Small intestine (tissue), 7 donors: ENCODE data around the gene PPP1R18. TPM values are rescaled to one million over a fixed set of nuclear protein-coding genes. Genes with fewer than 3 reads are reported as not detected.
A peak's percentile ranks its signal among the peaks of the same experiment; 100 is the strongest.
"Not testable (repeated sequence)": the region's sequence is repeated elsewhere in the genome, so short reads cannot be mapped to it uniquely, and the experiment has no call there.

Experiments used
- DNase-seq, 2 donors: peaks; one replicate each; pipeline versions ENCODE4 v3.0.0 to v3.0.0-alpha.2; 2013
- FAIRE-seq: peaks from 2 replicates; lab custom pipeline; 2012; peaks lifted over from hg19 to GRCh38; lab: Jason Lieb, UNC
- H3K27ac ChIP-seq, 3 donors: one replicate each; pipeline ENCODE4 v1.5.1; 2013; ENCODE audit warnings: low read length in 2 of 3, mild to moderate bottlenecking in 2 of 3, control low read depth in 1 of 3, inconsistent platforms in 1 of 3, low read depth in 1 of 3, moderate library complexity in 1 of 3
- H3K27me3 ChIP-seq, 3 donors: one replicate each; pipeline ENCODE4 v1.6.1; 2013; ENCODE audit warnings: low read length in 3 of 3, inconsistent platforms in 1 of 3; ENCODE audit not compliant: control insufficient read depth in 3 of 3, insufficient read depth in 3 of 3
- H3K36me3 ChIP-seq, 3 donors: one replicate each; pipeline ENCODE4 v1.6.1; 2013; ENCODE audit warnings: low read length in 3 of 3, inconsistent platforms in 1 of 3, low read depth in 1 of 3, mild to moderate bottlenecking in 1 of 3, moderate library complexity in 1 of 3; ENCODE audit not compliant: control insufficient read depth in 3 of 3, insufficient read depth in 2 of 3
- H3K4me1 ChIP-seq, 3 donors: one replicate each; pipeline ENCODE4 v1.6.1; 2013; ENCODE audit warnings: low read length in 2 of 3, inconsistent platforms in 1 of 3, low read depth in 1 of 3, mild to moderate bottlenecking in 1 of 3, moderate library complexity in 1 of 3; ENCODE audit not compliant: control insufficient read depth in 3 of 3, insufficient read depth in 2 of 3
- H3K4me3 ChIP-seq, 3 donors: one replicate each; pipeline ENCODE4 v1.5.1; 2013; ENCODE audit warnings: low read length in 3 of 3, control low read depth in 1 of 3, inconsistent platforms in 1 of 3, low read depth in 1 of 3, mild to moderate bottlenecking in 1 of 3, moderate library complexity in 1 of 3
- H3K9me3 ChIP-seq, 2 donors: one replicate each; pipeline ENCODE4 v1.6.1; 2013; ENCODE audit warnings: low read depth in 1 of 2, low read length in 1 of 2; ENCODE audit not compliant: control insufficient read depth in 2 of 2, insufficient read depth in 1 of 2
- WGBS, 3 donors: extraction: QIAGEN DNeasy Blood & Tissue Kit; methylation state at CpG; one replicate each; pipeline ENCODE4 v1.1.7; 2013; 5-methylcytosine and 5-hydroxymethylcytosine counted together
- polyA plus RNA-seq, 4 donors: library from polyadenylated mRNA; stranded (reverse) in 3 of 4; unstranded in 1 of 4; fragments of 200-250 nt in 3 of 4; fragments of 120-200 nt in 1 of 4; gene quantifications; one replicate each; pipeline versions ENCODE4 v1.2.1 to v1.2.3, GENCODE V29; 2013
- donor health status: healthy with polysubstance abuse.
- donor health status: control.
- donor health status: control.
- donor health status: Bipolar disorder and iron deficiency.
- donor health status: healthy.

The PPP1R18 gene
- polyA plus RNA-seq, 4 donors: 10.1 to 22.7 (median 17.9) TPM

GRCh38 chr6:30722025-30722279 is 35.5 kb upstream of the PPP1R18 start:
- H3K4me1 ChIP-seq: not testable (repeated sequence)

DNA sequence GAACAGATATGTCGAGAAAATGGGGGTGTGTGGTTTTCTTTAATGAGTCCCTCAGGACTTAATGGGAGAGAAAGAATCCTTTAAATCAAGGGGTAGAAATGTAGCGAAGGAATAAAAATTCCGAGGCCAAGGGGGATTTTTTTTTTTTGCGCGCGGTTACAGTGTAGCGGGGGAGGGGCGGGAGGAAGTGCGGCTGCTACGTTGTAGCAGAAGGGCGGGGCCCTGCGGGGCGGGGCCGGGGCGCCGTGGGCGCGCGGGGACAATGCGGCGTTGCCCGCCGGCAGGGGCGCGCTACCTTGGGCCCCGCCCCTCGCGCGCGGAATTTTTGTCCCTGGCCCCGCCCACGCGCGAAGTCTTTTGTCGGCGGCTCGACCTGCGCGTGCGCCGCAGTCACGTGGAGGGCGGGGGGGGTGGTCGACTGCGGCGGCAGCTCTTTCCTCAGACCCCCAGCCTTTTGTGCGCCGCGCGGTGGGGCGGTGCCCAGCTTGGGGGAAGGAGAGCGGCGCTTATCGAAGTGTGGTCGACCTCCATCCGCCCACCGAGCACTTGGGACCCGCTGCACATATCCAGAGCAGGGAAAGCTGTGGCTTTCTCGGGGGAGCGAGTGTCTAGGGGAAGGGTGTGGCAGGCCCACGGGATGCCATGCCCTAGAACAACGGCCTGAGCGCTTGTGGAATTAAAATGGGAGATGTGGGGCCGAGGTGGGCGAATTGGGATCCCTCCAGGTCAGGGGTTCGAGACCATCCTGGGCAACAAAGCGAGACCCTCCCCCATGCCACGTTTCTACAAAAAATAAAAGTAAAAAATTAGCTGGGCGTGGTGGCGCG is 35.0 kb upstream of the PPP1R18 start:
- DNase-seq (peak; percentile 87 to 97), FAIRE-seq (no peak)
- peaks cover 0 to 7% (median 0%) of the 10 kb centered on the region in 3 donors for H3K4me1 ChIP-seq
- H3K27me3 ChIP-seq: no peaks in the 10 kb centered on the region
- H3K27ac ChIP-seq: peak overlapping the region; percentile 88 to 97 (median 92)
- H3K36me3 ChIP-seq: peaks cover 0 to 42% (median 16%) of the 10 kb centered on the region in 3 donors
- H3K9me3 ChIP-seq: no peaks in the 10 kb centered on the region
- peak overlapping the region; percentile 80 to 96 (median 92) for H3K4me3 ChIP-seq
- 1 to 2% (median 1%) methylated on average over 51 to 71 of the region's 71 CpGs for WGBS, 3 donors

More at GRCh38 chr6:30722025-30722279, 35.5 kb upstream of the PPP1R18 start:
- Histone ChIP-seq H3K4me3 (peak overlapping the region; percentile 39 to 78 (median 73)), H3K36me3 (peaks cover 0 to 45% (median 16%) of the 10 kb centered on the region in 3 donors), H3K27ac (peak overlapping the region; percentile 74 to 94 (median 91))
- H3K27me3 ChIP-seq, H3K9me3 ChIP-seq, DNase-seq, FAIRE-seq: not testable (repeated sequence)
- WGBS, 3 donors: 5 to 7% (median 6%) methylated on average over 10 of the region's 10 CpGs

DNA sequence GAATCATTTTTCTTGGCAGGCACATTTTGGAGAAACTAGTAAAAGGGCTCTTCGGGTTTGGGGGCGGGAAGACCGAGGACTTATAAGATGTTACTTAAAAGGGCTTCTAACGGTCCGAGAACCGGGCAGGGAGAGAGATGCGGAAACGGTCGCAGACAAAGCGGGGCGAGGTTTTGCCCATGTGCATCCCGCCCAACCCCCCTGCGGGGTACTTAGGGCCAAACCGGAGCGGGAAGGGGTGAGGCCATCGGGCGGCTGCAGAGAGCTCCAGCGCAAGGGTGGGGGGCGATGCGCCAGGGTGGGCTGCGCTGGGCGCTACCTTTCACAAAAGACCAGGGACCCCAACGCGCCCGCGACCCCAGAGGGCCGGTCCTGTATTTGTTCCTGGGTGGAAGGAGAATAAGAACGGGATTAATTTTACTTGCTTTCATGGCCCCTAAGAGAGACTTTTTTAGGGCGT is 34.3 kb upstream of the PPP1R18 start:
- FAIRE-seq (no peak), DNase-seq (peak; percentile 66 to 76)
- Histone ChIP-seq H3K27me3 (no peaks in the 10 kb centered on the region), H3K36me3 (peaks cover 0 to 35% (median 12%) of the 10 kb centered on the region in 3 donors), H3K4me1 (peaks cover 0 to 8% (median 0%) of the 10 kb centered on the region in 3 donors), H3K4me3 (peak overlapping the region; percentile 80 to 96 (median 92)), H3K27ac (peak overlapping the region; percentile 88 to 97 (median 92)), H3K9me3 (no peaks in the 10 kb centered on the region)
- 0 to 1% (median 0%) methylated on average over 27 to 29 of the region's 29 CpGs for WGBS, 3 donors

DNA sequence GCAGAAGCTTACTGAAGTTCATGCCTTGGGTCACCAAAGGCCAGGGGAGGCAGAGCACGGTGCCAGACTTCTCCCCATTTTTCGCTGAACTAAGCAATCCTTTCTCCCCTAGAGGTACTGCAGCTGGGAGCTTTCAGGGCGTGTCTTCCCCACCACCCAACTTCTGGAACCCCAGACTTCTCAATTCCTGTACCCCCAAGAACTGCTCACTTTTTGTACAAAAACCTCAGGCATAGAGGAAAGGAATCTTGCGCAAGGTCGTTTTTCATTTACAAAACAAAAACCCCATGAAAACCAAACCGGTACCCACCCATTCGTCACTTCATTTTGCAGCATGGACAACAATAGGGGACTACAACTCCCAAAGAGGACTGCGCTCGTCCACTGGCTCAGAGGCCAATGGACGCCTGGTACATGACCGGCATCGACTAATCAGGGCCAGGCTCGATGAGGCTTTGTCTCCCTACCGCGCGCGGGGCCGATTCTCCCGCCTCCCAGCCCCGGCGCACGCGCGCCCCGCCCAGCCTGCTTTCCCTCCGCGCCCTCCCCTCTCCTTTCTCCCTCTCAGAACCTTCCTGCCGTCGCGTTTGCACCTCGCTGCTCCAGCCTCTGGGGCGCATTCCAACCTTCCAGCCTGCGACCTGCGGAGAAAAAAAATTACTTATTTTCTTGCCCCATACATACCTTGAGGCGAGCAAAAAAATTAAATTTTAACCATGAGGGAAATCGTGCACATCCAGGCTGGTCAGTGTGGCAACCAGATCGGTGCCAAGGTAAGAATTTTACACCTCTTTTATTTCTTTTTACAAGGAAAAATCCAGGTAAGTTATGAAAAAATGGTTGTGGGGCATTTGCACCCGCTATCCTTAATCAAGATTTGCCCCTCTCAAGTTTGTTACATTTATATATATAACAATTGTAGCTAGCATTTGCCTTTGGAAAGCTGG is 33.6 kb upstream of the PPP1R18 start, which contains the start of gene TUBB:
Gene TUBB, plus strand, starts transcription at position 562 of the 947 bp plus-strand sequence. Its CDS starts 155 bp downstream, at position 717.
- 0 to 1% (median 1%) methylated on average over 38 of the region's 38 CpGs for WGBS, 3 donors
- Histone ChIP-seq H3K27me3 (no peaks in the 10 kb centered on the region), H3K36me3 (peaks cover 0 to 30% (median 10%) of the 10 kb centered on the region in 3 donors), H3K4me3 (peak within 1 kb of the TSS; percentile 80 to 96 (median 92)), H3K27ac (peak within 1 kb of the TSS; percentile 88 to 97 (median 92)), H3K4me1 (peaks cover 0 to 8% (median 0%) of the 10 kb centered on the region in 3 donors), H3K9me3 (no peaks in the 10 kb centered on the region)
- FAIRE-seq: no peak
- DNase-seq: peak; percentile 98 to 99

DNA sequence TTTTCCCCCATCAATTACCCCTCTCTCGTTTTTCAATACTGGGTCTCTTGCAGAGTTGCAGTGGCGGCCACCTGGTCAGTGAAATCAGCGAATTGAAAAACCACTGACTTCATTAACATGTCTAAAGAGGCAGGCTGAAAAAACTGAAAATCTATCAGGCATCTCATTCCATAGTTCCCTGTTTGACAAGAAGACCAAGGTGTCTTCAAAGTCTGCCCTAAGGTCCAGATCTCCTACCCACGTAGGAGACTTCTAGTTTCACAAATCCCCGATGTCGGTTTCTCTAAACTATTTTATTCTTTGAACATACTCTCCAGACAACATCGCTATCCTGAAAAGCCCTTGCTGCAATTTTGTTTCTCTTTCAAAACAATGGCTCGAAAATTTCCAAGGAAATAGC is 32.9 kb upstream of the PPP1R18 start:
- H3K27me3 ChIP-seq: no peaks in the 10 kb centered on the region
- peak overlapping the region; percentile 62 to 92 (median 89) for H3K27ac ChIP-seq
- no peaks in the 10 kb centered on the region for H3K9me3 ChIP-seq
- WGBS, 3 donors: 15 to 20% (median 15%) methylated on average over 8 of the region's 8 CpGs
- peaks cover 0 to 26% (median 4%) of the 10 kb centered on the region in 3 donors for H3K36me3 ChIP-seq
- FAIRE-seq (no peak), DNase-seq (no peak)
- peaks cover 0 to 8% (median 0%) of the 10 kb centered on the region in 3 donors for H3K4me1 ChIP-seq
- peak overlapping the region in 2 of 3 donors; percentile 49 to 92 for H3K4me3 ChIP-seq

DNA sequence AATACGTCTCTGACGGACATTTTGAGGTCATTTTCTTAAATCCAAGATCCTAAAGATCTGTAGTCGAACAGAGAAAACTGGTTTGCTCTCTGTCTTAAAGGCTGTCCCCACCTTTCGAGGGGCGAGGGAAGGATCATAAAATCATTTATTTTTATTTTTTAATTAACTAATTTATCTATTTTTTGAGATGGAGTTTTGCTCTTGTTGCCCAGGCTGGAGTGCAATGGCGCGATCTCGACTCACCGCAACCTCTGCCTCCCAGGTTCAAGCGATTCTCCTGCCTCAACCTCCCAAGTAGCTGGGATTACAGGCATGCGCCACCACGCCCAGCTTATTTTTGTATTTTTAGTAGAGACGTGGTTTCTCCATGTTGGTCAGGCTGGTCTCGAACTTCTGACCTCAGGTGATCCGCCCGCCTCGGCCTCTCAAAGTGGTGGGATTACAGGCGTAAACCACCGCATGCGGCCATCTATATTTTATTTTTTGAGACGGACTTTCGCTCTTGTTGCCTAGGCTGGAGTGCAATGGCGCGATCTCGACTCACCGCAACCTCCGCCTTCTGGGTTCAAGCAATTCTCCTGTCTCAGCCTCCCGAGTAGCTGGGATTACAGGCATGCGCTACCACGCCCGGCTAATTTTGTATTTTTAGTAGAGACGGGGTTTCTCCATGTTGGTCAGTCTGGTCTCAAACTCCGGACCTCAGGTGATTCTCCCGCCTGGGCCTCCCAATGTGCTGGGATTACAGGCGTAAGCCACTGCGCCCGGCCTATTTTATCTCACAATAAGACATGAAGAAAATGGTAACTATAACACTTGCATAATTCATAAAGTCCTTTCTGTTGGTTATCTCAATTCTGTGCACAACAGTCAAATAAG is 31.6 kb upstream of the PPP1R18 start:
- Histone ChIP-seq H3K36me3 (peaks cover 0 to 20% (median 3%) of the 10 kb centered on the region in 3 donors), H3K27ac (peak overlapping the region; percentile 72 to 93 (median 90)), H3K4me3 (peak overlapping the region in 2 of 3 donors; percentile 37 to 67)
- not testable (repeated sequence) for H3K27me3 ChIP-seq, FAIRE-seq, H3K9me3 ChIP-seq, H3K4me1 ChIP-seq, DNase-seq
- 70 to 78% (median 74%) methylated on average over 35 to 37 of the region's 37 CpGs for WGBS, 3 donors

DNA sequence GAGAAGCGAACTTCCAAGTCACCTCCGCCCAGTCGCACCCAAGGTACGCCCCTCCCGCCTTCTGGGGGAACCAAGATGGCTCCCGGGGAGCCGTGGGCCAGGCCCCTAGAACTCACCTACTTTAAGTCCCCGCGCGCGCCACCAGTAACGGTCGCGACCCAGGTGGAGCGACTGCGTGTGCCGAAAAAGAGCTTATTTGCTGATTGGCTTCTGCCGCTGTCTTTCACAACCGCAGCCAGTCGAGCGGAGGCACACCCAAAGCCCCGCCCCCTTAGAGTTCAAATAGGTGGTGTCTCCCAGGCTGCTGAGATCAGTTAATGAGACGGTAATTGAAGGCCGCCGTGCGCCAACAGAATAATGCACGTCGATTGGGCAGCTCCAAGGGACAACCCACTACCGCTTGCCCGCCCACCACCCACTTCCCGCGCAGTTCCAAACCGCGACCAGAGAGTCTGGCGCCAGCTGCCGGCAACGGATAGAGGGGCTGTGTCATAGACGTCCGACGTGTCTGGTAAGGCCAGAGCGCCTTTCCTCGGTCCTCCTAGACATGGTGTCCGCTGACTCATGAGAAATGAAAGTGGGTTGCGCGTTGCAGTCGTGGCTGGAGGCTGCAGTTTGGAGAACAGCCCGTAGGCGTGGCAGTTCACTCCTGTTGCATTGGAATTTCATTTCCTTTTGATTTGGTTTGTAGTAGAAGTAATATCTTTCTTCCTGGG is 30.8 kb upstream of the PPP1R18 start, which contains the start of gene MDC1:
Gene MDC1, minus strand, starts transcription at position 153 of the 716 bp plus-strand sequence. CDS start 2,106 bp downstream, outside the sequence.
- Histone ChIP-seq H3K27ac (peak within 1 kb of the TSS; percentile 90 to 93 (median 91)), H3K4me1 (peaks cover 0 to 8% (median 0%) of the 10 kb centered on the region in 3 donors), H3K9me3 (no peaks in the 10 kb centered on the region), H3K27me3 (no peaks in the 10 kb centered on the region), H3K4me3 (peak within 1 kb of the TSS; percentile 39 to 71 (median 67)), H3K36me3 (peaks cover 2 to 21% (median 5%) of the 10 kb centered on the region in 3 donors)
- DNase-seq: peak; percentile 99 to 100
- WGBS, 3 donors: 0 to 1% (median 0%) methylated on average over 44 to 48 of the region's 48 CpGs
- FAIRE-seq: peak; percentile 15
